Thyroid gland (tissue), 4 donors: ENCODE results near the gene ASCL4.

Source experiments
- POLR2A ChIP-seq, 2 donors: fragments of 450-650 bp; IDR thresholded peaks; one replicate each; pipeline ENCODE4 v1.6.1; 2017; ENCODE audit warnings: antibody characterized with exemption in 2 of 2, mild to moderate bottlenecking in 2 of 2, moderate library complexity in 1 of 2
- TF ChIP-seq, protein P1 (sequence below), 6 experiments: fragments of 200-600 bp in 3 of 6; fragments of 450-650 bp in 3 of 6; sonication (generic) in 3 of 6; IDR thresholded peaks; one replicate each; pipeline ENCODE4 v1.5.1; 2016 to 2019; ENCODE audit warnings: antibody characterized with exemption in 6 of 6, mild to moderate bottlenecking in 2 of 6, inconsistent platforms in 1 of 6, moderate library complexity in 1 of 6

DNA sequence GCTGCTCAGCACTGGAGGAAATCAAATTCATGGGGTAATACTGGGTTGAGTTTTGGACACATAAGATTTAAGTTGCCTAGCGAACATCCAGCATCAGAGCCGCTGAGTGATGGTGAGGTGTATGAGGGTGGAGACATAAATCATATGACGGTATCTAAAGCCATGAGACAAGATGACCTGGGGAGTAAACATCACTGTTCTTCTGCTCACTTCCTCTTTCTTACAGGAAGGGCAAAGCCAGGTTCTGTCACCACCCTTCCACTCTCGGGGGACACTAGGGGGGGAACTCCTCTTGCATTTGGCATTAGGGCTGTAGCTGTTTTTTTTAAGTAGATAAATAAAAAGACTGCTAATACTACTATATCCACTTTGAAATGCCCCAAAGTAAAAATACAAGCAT, 37.6 kb upstream of the ASCL4 start:
- TF ChIP-seq, protein P1, sequence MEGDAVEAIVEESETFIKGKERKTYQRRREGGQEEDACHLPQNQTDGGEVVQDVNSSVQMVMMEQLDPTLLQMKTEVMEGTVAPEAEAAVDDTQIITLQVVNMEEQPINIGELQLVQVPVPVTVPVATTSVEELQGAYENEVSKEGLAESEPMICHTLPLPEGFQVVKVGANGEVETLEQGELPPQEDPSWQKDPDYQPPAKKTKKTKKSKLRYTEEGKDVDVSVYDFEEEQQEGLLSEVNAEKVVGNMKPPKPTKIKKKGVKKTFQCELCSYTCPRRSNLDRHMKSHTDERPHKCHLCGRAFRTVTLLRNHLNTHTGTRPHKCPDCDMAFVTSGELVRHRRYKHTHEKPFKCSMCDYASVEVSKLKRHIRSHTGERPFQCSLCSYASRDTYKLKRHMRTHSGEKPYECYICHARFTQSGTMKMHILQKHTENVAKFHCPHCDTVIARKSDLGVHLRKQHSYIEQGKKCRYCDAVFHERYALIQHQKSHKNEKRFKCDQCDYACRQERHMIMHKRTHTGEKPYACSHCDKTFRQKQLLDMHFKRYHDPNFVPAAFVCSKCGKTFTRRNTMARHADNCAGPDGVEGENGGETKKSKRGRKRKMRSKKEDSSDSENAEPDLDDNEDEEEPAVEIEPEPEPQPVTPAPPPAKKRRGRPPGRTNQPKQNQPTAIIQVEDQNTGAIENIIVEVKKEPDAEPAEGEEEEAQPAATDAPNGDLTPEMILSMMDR (IDR thresholded peaks at IDR 0.05): no peak
- TF ChIP-seq POLR2A (IDR thresholded peaks at IDR 0.05): no peak
